Erythroblast (primary cell): ENCODE measurements around the gene CACNA1D.

Experiments
- GATA1 ChIP-seq: IDR thresholded peaks from 2 replicates; pipeline ENCODE4 v1.6.1; 2011; ENCODE audit warnings: low read depth, mild to moderate bottlenecking, control low read depth, low read length, moderate library complexity
- POLR2A ChIP-seq: IDR thresholded peaks from 2 replicates; pipeline ENCODE4 v1.6.1; 2011; ENCODE audit warnings: mild to moderate bottlenecking, low read length

DNA sequence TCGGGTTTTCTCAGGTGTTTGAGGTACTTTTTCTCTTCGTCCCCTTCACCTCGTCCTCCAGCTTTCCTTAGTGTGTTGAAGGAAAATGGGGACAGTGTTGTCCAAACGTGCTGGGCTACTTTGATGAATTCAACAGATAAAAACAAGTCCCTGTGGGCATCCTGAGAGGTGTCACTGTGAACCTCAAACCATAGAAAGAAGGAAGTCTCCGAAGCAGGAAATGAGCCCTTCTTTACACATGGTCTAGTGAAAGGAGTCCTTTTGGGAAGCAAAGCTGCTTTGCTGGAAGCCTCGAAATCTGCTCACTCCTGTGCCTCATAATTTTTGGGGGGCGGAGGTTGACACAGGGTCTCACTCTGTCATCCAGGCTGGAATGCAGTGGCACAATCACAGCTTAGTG is 362.6 kb downstream of the CACNA1D start:
- TF ChIP-seq POLR2A (no peak), GATA1 (no peak)
